D341Med (cell line): ENCODE results near the gene CCDC73.
"Not testable (repeated sequence)": the region's sequence is repeated elsewhere in the genome, so short reads cannot be mapped to it uniquely, and the experiment has no call there.

Experiments used
- DNase-seq: peaks from one replicate; pipeline ENCODE4 v3.0.0; 2012; ENCODE audit warnings: low spot score

The CCDC73 gene

DNA sequence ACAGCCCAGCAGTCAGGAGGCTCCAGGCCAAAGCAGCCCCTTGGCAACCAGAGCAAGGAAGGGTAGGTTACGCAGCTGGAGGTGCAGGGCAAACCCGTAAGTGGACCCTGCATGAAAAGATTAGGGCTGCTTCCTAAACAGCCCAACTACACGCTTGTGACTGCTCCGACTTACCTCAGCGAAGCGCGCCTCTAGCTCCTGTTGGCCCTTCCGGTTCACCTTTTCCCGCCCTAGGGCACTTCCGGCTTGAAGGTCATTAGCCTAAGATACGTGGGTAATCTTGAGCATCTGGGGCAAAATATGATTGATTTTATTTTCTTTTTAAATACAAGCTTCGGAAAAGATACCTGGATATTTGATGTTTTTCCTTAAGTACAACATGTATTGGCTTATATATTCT, at the start of gene CCDC73:
CCDC73 (minus strand) TSS at position 224 of the 400 bp plus-strand sequence. CDS start 34,419 bp downstream, outside the sequence.
- peak; percentile 11 for DNase-seq

DNA sequence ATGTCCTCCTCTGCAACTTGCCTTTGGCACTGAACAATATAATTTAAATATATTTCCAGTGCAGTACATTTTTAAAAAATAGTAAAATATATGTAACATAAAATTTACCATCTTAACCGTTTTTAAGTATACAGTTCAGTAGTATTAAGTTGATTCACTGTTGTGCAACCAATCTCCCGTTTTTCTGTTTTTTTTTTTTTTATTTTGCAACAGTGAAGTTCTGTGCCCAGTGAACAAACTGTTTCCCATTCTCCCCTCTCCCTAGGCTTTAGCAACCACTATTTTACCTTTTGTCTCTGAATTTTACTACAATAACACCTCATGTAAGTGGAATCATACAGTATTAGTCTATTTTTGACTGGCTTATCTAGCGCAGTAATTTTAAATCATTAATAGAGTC, 49.1 kb upstream of the CCDC73 start:
- no peak for DNase-seq

DNA sequence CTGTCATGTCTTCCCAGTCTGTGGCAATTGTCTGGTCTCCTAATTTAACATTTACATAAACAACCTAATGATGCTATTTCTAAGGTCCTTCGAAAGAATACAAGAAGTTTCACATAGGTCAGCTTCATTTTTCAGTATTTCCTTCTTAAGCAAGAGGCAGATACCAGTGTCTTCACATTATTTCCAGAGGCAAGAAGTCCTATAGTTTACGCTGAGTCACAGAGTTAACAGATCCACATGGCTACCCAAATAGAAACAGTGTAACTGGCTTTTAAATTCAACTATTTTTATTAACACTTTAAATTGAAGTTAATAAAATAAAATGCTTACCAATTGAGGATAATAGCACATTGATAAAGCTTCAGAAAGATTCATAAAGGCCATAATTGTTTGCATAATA, 46.1 kb upstream of the CCDC73 start:
- DNase-seq = no peak

DNA sequence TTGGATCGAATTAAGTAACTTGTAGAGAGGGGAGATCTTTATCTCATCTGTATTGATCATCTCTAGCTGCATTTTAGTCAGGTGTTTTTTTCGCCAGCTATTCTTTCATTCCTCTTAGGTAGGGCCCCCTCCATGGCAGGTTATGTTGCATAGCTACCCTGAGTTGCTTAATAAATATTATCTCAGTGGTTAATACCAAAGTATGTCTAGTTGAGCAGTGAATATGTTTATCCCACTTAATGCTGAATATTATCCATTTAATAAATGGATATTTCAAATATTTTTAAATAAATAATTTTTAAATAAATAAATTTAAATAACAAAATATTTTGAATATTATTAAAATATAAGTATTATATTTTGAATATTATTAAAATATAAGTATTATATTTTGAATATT, 44.8 kb upstream of the CCDC73 start:
- DNase-seq = no peak

DNA sequence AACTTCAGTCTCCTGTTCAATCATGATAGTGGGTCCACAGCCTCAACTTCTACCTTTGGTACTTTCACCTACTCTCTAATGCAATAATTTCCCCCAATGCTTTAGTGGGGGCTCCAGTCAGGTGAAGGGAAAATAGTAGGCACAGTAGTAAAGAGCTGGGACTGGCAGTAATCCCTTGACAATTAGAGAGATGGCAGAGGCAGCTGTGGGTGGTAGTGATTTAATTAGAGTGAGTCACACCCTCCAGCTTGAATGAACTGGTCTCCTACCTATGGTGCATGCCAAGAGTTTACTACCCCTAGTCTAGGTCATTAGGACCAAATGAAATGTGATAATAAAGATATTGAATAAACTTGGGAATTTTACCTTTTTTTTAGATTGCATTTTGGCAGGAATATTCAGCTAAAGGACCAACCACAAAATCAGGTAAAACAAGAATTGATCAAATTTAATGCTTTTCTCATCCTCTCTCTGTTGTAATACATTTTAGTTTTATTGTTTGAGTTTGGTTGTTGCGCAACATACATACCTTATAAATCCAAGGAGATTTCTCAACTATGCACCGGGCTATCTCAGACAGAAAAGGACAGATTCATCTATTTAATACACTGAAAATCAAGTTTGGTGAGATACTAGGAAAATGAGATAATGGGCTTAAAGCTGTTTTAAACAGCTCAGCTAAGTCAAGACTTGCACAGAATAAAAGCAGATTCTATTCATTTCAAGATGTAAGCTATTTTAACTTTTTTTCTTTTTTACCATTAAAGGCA, 44.2 kb upstream of the CCDC73 start:
- peak; percentile 39 for DNase-seq

DNA sequence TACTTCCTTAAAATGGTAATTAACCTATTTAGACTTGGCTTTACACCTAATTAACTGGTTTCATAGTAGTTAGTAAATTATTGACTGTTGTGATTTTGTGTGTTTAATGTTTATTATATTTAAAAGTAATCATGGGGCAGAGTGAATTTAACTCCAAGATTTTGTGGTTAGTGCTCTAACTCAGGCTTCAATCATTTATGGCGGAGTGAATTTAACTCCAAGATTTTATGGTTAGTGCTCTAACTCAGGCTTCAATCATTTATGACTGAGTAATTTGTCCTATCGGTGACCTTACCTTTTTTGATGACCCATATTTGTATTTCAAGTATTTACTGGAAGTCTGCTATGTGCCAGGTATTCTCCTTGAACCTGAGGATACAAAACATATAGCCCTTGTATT, 42.5 kb upstream of the CCDC73 start:
- no peak for DNase-seq

DNA sequence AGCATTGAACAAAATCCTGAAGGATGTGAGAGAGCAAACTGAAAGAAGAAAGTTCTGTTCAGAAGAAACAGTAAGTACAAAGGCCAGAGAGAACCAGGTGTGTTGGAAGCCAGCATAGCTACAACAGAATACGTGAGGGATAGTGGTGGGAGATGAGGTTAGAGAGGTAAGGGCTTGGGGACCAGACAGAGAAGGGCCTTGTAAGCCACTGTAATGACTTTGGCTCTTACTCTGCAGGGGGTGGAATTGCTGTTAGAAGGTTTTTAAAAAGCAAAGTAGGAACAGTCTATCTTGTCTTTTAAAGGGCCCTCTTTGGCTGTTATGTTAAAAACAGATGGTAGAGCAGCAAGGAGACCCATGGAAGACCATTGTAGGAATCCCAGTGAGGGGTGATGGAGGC, 39.5 kb upstream of the CCDC73 start:
- no peak for DNase-seq

DNA sequence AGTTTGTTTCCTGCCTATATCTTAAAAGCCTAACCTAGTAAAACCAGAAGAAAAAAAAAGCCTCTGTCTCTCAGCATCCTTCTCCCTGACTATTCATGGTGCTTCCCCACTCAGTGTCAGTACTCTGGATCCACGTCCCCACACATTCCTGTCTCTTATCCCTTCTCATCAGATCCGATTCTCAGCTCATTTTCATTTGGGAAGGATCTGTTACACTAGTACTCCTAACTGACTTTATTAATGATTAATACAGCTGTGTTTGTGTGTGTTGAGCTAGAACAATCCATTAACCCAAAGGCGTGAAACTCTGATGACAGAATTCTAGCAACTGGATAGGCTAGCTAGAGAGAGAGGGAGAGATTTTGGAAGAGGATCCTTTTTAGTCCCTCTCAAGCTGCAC, 36.8 kb upstream of the CCDC73 start:
- DNase-seq = no peak

DNA sequence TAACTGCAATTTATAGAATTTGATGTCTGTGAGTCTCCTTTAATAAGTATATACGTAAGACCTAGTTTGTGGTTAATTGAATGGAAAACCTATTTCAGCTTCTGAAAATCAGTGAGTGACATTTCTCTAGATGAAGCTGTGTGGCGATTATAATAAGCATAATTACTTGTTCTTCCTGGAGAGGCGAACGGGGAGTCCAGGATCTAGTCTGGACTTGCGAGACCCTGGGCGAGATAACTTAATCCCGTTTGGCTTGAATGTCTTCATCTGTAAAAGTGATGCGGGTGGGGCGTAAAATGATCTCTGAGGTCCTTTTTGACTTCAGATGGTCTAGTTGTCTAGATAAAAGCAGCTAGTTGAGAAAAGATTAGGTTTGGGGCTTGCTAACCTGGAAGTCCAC, 36.3 kb upstream of the CCDC73 start:
- no peak for DNase-seq

DNA sequence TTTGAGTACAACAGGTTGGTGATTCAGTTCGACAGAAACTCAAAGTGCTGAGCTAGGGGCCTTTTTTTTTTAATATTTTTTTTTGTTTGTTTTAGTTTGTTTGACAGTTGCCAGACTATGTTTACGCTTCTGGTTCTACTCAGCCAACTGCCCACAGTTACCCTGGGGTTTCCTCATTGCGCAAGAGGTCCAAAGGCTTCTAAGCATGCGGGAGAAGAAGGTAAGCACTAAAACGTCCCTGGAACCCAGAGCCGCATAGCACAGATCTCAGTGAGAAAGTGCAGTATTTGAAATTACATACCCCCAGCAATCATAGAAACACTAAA, 35.9 kb upstream of the CCDC73 start:
- no peak for DNase-seq

DNA sequence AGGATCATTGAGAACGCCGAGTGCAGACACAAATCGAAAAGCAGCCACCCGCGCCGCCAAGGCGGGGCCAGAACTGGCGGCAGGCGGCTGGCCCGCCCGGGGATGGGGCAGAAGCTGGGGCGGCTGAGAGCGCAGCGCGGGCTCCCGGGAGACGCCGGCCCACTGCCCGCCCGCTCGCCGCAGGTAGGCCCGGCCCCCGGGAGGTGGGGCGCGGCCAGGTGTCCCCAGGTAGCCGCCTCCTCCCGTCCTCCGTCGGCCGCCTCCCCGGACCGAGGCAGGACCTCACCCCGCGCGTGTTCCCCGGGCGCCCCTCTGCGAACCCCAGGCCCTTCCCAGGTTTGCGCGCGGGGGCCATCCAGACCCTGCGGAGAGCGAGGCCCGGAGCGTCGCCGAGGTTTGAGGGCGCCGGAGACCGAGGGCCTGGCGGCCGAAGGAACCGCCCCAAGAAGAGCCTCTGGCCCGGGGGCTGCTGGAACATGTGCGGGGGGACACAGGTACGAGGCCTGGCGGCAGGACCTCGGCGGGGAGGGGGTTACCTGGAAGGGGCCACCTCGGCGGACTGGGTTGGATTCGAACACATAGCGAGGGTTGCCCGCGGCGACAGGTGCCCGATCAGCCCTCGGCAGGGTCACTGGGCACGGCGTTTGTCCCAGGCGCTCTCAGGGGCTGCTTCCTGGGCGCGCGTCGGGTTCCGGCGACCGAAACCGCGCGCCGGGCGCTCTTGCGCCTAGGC, 35.4 kb upstream of the CCDC73 start, which contains the start of gene PRRG4:
PRRG4 (plus strand) TSS at position 248 of the 733 bp plus-strand sequence. CDS start 603 bp downstream, outside the sequence.
- peak; percentile 74 for DNase-seq

DNA sequence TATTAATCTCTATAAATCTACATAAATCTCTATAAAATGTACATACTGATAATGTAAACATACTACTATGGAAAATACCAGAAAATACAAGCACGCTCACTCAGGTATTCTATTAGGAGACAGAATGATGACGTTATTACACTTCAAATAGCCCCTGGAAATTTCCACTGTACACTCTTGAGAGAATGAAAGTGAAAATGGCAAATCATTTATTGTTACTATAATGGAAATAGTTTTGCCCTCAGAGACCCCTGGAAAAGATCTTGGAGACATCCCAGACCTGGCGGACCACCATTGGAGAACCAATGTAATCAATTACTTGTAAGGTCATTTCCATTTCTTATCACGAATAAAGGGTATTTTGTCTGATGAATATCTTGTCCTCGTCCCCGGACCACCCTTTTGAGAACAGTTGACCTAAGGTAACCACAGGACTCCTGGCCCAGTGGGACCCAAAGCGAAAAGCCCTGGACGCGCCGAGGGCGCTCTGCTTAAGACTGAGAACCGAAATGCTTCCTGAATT, 34.8 kb upstream of the CCDC73 start:
- no peak for DNase-seq

DNA sequence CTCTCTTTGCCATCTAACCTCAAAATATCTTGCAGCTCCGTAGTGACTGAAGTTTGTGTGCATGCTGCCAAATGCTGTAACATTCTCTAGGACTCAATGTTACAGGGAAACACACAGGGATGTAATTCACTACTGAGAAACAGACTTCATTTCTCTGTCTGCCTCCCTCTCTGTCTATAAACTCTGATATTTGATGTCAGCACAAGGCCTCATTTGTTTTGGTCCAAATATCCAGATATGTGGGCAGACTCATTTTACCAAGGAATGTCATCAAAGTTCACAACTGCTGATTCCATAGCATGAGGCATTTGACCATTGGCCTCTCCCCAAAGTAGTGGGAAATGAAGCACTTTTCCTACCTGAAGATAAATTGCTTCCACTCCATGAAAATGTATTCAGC, 32.8 kb upstream of the CCDC73 start:
- no peak for DNase-seq

DNA sequence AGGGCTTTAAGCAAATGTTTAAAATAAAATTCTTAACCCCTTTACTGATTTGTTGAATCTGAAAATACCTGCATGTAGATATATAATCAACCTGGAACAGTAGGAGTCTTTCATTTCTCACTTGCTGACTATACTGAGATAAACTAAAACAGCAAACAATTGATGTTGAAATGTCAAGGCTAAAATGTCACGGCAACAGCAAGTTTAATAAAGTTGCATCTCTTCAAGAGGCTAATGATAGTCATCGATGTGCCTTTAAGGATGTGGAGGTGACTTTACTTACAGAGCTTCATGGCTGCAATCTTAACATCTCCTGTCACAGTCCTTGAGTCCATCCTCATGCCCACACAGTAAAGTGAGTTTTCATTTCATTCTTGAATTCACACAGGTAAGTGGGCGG, 31.7 kb upstream of the CCDC73 start:
- no peak for DNase-seq

DNA sequence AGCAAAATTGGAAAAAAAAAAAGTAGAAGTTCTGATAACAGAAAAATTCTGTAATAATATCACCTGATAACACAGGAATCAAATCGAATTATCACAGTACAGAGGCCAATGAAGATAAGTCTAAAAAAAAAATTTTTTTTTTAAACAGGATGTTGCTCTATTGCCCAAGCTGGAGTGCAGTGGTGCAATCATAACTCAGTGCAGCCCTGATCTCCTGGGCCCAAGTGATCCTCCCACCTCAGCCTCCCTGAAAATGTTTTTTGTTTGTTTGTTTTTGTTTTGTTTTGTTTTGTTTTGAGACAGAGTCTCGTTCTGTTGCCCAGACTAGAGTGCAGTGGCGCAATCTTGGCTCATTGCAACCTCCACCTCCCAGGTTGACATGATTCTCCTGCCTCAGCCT, 29.2 kb upstream of the CCDC73 start:
- not testable (repeated sequence) for DNase-seq

DNA sequence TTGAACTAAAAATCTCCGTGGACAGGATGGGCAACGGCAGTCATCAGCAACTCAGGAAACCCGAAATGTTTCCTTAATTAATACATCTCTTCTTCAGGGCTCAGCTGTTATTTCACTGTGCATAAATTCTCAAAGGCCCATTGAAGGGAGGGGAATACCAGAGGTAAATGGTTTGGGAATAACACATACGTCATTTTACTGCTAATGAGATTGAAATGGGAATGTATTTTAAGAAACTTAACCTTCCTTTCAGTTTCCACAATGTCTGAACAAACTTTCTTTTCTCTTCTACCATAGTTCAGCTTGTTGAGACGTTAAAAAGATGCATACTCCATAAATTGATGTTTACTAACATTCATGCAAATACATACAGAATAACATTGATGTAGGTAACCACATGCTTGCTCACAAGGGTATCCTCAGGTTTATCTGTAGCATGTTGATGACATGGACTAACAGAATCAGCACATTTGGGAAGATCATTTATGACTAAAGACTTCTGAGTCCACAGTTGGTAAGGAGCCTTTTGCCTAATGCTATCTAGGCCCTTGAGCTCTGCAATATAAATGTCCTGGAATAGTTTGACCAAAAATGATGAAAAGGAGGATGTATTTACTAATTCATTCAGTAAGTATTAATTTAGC, 27.6 kb upstream of the CCDC73 start:
- DNase-seq = no peak

DNA sequence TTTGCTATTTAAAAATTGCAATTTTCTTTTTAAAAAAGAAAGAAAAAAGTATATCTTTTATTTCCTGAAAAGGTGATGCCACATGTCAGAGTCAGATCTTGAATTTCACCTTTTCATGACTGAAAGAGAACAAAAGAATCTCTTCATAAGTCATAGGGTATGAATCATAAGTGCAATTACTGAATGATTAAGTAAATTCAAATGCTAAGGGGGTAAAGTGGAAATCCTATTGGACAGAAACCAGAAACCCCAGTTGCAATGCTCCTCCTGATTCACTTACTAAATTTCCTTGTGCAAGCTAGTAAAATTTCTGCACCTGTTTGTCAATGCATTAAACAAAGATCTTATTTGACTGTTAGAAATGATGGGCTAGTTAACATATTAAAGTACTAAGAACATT, 27.1 kb upstream of the CCDC73 start:
- no peak for DNase-seq

DNA sequence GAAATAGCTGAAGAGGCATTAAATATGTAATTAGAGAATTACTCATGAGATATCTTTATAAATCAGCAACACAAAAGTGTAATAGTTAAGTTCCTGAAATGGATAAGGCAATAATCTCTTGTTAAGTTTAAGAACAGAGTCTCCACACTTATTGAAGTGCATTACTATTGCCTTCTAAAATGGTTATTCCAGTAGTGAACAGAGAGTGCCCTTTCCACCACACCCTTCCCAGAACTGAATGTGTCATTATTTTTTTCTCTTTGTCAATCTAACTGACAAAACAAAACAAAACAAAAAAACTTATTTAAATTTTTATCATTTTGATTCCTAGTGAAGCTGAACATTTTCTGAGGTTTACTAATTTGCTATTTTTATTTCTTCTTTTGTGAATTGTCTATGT, 26.0 kb upstream of the CCDC73 start:
- no peak for DNase-seq

DNA sequence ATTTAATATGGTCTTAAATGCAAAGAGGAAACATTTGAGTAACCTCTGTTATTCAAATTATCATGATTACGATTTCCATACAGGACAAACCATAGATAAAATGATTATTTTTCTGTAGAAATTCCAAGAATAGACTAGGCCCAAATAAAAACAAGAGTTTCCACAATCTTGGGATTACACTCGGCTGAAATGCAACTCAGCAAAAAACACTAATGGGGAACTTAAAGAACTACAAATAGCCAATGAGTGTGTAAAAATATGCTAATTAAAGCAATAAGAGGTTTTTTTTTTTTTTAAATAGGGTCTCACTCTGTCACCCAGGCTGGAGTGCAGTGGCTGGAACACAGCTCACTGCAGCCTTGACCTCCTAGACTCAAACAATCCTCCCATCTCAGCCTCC, 24.7 kb upstream of the CCDC73 start:
- no peak for DNase-seq

DNA sequence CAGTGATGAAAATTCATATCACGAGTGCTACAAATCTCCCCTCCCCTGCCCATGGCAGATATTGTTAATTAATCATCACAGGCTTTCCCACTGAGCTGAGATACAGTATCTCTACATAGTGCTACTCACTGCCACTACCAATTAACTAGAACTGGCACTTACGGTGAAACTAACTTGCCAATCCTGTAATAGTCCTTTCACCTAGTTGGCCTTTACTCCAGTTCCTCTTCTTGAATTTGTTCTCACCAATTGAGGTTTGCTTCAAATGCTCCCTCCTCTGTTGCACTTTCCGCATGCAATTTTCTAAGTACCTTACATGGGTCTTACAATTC, 23.4 kb upstream of the CCDC73 start:
- DNase-seq = no peak

DNA sequence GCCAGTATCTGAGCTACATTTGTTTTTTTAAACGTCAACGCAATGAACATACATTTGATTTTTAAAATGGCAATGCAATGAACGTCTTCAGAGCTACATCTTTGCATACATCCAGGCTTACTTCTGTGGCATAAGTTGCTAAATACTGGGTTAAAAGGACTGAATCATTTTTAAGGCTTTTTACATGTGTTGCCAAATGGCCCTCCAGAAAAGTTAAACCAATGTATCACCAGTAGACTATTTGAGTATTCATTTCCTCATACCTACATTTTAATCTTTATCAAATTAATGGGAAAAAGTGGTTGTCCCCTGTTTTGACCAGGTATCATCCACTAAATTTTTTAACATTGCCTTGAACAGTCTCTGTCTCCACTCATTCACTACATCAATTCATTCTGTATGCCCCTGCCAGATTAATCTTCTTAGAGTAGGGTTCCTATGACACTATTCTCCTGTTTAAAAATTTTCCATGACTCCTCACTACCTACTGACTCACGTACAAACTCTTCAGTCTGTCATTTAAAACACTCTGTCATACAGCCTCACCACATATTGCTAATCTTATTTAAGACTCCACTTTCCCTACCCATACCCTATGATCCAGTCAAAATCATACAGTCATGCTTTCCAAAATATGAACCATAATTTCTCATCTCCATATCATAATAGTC, 22.9 kb upstream of the CCDC73 start:
- DNase-seq = no peak

DNA sequence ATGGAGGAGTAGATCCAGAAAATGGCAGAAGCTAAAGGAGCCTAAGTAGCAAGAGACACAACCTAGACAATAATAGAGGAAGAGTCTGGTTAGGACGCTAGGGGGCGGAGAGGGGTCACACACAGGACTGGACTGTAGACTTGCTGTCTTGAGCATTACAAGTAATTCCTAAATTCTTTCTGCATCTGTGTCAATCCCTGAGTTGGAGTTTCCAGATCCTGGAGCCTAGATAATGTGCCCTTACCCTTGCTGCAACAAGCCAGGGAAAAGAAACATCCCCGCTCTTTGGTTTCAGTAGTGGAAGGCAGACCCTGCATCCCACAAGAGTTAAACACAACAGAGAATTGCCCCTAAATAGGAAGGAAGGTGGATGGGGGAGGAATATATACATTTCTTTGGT, 14.9 kb upstream of the CCDC73 start:
- DNase-seq = peak; percentile 73

DNA sequence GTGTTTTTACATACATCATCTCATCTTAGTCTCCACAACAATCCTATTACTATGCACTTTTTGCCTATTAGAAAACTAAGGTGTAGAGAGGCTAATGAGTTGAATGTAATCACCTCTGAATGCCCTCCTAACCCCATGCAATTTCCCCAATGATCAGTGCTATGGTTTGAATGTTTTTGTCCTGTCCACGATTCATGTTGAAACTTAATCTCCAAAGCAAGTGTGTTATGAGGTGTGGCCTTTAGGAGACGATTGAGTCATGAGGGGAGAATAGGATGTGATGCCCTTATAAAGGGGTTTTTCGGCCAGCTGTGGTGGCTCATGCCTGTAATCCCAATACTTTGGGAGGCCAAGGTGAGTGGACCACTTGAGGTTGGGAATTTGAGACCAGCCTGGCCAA, 2.0 kb upstream of the CCDC73 start:
- DNase-seq = no peak
